ENCODE results near the gene C11orf58.

C11orf58 gene

GRCh38 chr11:16769386-16769785 lies 30.9 kb downstream of the C11orf58 start:
- no peak for DNase-seq

GRCh38 chr11:16770016-16770415 lies 31.6 kb downstream of the C11orf58 start:
- DNase-seq = no peak

GRCh38 chr11:16771350-16772140 lies 33.1 kb downstream of the C11orf58 start:
- no peak for DNase-seq

GRCh38 chr11:16772141-16772512 lies 33.7 kb downstream of the C11orf58 start:
- DNase-seq = no peak

- DNase-seq = no peak
These were observed 35.8 kb downstream of the C11orf58 start for GRCh38 chr11:16773981-16774935.

- no peak for DNase-seq
These were observed 36.6 kb downstream of the C11orf58 start for GRCh38 chr11:16774936-16775613.

- DNase-seq = no peak
These were observed 37.3 kb downstream of the C11orf58 start for GRCh38 chr11:16775614-16776283.

- no peak for DNase-seq
These were observed 38.5 kb downstream of the C11orf58 start for GRCh38 chr11:16776711-16777612.

GRCh38 chr11:16777613-16777975 lies 39.1 kb downstream of the C11orf58 start:
- no peak for DNase-seq

- DNase-seq = no peak
These were observed 39.8 kb downstream of the C11orf58 start for GRCh38 chr11:16778286-16778685.

- DNase-seq = no peak
These were observed 40.4 kb downstream of the C11orf58 start for GRCh38 chr11:16778876-16779275.

GRCh38 chr11:16779436-16779835 lies 41.0 kb downstream of the C11orf58 start:
- no peak for DNase-seq

- DNase-seq = no peak
These were observed 41.7 kb downstream of the C11orf58 start for GRCh38 chr11:16780146-16780545.

- DNase-seq = no peak
These were observed 42.5 kb downstream of the C11orf58 start for GRCh38 chr11:16780698-16781550.

GRCh38 chr11:16781936-16782919 lies 43.8 kb downstream of the C11orf58 start:
- DNase-seq = no peak

- DNase-seq = no peak
These were observed 44.9 kb downstream of the C11orf58 start for GRCh38 chr11:16783321-16783801.

- DNase-seq = no peak
These were observed 45.6 kb downstream of the C11orf58 start for GRCh38 chr11:16784097-16784496.

- no peak for DNase-seq
These were observed 46.2 kb downstream of the C11orf58 start for GRCh38 chr11:16784666-16785065.

- DNase-seq = no peak
These were observed 47.2 kb downstream of the C11orf58 start for GRCh38 chr11:16785520-16786128.
